ENCODE measurements around the gene PTCH1.
A peak's percentile ranks its signal among the peaks of the same experiment; 100 is the strongest.

The PTCH1 gene

DNA sequence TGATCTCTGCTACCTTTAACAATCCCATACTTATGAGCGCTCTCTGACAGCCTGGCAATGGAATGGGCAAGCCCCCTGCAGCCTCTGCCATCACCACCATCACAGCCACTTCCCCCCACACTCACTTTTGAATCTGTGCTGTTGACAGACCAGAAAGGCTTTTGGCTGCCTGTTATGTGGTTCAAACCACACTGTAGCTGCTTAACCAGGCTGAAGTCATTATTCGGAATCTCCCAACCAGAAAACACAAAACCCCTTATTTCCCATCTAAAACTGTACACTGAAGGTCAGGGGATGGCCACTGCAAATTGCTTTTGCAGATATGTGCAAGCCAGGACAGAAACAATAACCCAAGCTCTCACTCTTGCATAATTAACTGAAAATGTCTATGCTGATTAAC lies 35.8 kb downstream of the PTCH1 start:
- Histone ChIP-seq H3K4me3 (no peak overlapping the region), H3K27ac (no peak overlapping the region)

DNA sequence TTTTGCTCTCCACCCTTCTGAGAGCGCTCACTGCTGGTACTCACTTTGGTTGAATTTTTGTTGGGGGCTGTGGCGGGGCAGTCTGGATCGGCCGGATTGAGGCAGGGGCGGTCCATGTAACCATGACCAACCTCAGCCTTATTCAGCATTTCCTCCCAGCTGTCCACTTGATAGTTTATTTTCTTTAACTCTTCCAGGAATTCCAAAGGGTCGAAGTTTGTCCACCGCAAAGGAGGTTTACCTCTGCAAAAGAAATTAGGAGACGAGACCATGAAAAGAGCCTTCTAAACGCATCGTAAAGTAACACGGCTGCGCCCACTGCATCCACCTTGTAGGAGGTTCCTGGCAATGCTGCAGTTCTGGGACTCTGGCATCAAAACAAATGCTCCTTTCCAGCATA lies 36.4 kb downstream of the PTCH1 start:
- no peak overlapping the region for H3K27ac ChIP-seq

DNA sequence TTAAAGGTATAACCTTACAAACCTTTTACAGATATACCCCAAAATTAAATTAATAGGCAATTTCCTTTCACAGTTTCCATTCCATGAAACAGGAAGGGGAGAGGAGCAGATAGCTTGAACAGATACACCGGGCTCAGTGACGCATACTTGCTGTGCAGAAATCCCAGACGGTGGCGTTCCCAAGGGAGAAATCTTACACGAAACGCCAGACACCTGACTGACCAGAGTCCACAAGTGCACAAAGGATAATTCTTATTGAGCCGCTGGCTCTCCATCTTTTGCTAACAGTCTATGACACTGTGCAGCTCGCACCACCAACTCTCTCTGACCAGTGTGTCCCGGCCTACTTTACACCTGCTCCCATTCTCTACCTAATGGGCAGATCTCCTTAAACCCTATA lies 37.4 kb downstream of the PTCH1 start:
- H3K27ac ChIP-seq, result no peak overlapping the region
- H3K4me3 ChIP-seq, result no peak overlapping the region

More for the DNA sequence above, 36.4 kb downstream of the PTCH1 start:
- no peak overlapping the region for H3K4me3 ChIP-seq

DNA sequence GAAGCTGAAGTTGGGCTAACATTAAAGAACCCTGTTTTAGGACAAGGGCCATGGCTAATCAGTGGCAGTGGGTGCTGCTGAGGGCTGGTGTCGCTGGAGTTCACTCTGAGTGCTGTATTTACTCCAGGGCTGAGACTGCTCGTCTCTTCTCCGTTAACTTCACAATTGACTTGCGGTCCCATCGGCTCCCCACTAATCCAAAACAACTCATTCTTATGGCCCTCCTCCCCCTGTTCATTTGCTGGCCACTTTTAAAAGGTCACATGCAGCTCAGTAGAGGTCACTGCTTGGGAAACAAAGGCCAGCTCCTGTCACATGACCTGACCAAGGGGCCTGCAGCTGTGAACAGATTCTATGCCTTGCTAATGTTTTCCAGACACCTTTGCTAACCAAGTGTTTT lies 38.4 kb downstream of the PTCH1 start:
- H3K4me3 ChIP-seq, result no peak overlapping the region
- H3K27ac ChIP-seq, result no peak overlapping the region

DNA sequence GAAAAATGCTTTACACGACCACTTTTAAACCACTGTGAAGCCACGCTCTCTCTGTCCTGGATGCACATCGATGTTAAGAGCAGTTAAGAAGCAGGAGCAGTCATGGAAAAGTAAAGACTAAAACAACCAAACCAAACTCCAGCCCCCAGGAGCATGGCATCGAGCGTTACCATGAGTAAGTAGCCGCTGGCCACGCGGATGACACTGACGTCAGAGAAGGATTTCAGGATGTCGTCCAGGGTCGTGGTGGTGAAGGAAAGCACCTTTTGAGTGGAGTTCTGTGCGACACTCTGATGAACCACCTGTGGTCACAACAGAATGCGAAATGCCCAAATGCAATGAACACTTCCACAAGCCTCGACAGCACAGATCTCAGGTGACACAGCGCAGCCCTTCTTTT lies 38.9 kb downstream of the PTCH1 start:
- Histone ChIP-seq H3K4me3 (no peak overlapping the region), H3K27ac (no peak overlapping the region)

DNA sequence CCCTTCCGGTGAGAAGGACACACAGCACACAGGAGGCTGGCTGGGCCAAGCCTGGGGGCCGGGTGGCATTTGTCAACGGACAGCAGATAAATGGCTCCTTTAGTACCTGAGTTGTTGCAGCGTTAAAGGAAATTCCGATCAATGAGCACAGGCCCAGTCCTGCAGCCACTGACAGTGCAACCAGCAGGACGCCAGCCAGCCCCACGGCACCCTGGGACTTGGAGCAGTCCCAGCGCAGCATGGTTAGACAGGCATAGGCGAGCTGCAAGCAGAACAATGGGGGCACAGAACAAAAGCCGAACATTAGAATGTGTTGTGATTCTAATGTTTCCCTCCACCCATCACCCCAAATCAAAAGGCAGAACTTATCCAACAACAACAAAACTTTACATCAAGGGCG lies 39.3 kb downstream of the PTCH1 start:
- H3K4me3 ChIP-seq, result no peak overlapping the region
- H3K27ac ChIP-seq, result no peak overlapping the region

DNA sequence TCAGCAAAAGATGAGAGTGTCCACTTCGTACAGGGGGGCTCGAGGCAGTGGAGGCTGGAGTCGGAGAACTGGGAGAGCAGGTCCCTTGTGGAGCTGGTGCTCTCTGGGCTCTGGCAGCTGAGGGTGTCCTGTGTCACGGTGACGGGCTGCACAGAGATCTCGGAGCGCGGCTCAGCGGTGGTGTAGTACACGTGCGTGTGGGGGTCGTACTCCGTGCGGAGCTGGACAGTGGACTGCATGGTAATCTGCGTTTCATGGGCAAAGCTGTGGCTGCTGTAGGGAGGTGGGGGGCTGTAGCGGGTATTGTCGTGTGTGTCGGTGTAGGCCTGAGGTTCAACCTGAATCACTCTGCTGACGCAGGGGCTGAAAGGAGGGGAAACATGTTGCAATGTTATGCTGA lies 48.0 kb downstream of the PTCH1 start:
- Histone ChIP-seq H3K4me3 (no peak overlapping the region), H3K27ac (no peak overlapping the region)

DNA sequence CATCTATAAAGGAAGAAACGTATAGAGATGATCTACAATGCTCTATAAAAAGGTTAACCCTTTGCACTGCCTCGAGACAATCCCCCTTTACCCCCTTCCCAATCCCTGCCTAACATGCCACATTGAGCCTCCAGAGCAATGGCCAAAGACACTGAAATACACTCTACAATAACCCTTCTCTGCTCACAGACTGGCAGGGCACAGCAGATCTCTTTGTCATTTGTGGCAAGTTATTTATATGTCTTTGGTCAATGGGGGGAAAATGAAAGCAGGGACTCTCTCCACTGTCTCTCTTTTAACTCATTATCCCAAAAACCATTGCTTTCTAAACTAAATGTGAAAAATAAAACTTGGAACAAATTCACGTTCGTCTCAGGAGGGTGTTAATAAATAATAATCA lies 51.7 kb downstream of the PTCH1 start:
- Histone ChIP-seq H3K4me3 (no peak overlapping the region), H3K27ac (no peak overlapping the region)

DNA sequence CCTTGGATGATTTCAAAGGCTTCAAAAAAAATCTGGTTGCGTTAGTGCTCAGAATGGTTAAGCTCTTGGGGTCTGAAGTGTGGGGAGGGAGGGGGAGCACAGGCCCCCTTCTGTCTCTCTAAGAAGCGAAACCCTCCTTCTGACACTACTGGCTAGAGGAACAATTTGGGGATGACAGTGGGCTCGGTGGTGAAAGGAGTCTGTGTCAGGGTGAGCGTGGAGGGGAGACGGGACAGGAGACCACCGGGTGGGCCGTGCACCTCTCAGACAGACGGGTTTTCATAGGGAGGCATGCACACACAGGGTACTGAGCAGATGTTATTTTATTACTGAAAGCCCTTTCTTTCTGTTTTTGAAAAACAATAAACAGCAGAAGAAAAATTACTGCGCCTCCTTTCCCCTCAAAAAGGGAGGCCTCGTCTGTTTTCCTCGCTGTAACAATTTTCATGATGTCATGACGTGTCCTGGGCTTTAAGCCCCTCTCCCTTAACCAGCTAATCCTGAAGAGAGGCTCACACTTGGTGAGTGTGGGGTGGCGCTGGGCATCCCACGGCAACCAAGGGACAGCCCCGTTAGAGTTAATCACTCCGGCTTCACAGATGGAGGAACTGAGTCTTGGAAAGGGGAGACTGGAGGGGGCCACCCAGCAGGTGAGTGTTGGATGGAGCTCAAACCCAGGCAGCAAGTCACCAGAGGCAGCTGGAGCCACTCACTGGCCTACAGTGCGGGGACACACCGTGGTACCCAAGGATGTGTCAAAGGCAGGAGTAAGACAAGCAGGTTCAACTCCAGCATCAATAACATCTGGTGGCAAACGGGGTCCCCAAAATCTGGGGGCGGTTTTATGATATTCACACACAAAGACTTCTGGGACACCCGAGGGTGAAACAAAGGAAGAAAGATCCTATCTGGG lies 53.4 kb downstream of the PTCH1 start:
- Histone ChIP-seq H3K4me3 (peak overlapping the region in 5 of 7 experiments; percentile 10 to 25 (median 11)), H3K27ac (peak overlapping the region in 13 of 21 experiments; percentile 11 to 79 (median 49))

DNA sequence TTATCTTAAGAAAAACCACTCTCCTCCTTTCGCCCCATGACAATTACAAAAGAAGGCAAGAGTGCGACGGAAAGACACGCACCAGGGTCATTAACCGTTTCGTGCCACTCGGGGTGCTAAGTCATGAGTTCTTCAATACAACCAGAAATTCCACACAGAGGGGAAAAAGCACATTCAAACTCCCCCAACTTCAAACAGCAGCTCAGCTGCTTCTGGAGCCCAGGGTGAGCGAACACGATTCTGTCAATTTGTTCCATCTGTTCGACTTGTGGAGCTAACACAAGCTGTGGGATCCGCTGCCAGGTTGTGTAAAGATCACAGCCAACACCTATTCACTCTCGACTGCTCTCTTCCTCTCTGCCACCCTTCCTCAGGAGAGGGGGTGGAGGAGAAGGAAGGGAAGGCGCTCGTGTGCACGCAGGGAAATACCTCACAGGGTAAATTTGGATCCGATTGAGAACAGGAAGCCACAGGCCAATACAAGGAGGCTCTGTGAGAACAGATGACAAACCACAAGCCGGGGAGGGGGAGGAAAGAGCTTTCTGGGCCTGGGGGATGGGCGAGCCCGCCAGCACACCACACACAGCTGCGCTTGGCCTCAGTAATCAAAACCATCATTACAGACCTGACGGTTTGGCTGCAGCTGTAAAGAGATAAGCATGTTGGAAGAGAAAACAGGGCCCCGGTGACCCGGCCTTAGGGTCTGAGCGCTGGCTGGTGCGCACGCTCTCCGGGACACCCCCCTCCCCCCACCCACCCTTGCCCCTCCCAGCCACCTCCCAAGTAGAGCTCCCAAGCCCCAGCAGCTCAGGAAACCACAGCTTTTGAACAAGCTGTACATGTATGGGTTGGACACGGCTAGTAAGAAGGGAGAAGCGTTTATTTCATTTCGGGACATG lies 54.3 kb downstream of the PTCH1 start:
- peak overlapping the region in 6 of 7 experiments; percentile 10 to 25 (median 12) for H3K4me3 ChIP-seq
- H3K27ac ChIP-seq, result peak overlapping the region in 16 of 21 experiments; percentile 3 to 79 (median 40)

DNA sequence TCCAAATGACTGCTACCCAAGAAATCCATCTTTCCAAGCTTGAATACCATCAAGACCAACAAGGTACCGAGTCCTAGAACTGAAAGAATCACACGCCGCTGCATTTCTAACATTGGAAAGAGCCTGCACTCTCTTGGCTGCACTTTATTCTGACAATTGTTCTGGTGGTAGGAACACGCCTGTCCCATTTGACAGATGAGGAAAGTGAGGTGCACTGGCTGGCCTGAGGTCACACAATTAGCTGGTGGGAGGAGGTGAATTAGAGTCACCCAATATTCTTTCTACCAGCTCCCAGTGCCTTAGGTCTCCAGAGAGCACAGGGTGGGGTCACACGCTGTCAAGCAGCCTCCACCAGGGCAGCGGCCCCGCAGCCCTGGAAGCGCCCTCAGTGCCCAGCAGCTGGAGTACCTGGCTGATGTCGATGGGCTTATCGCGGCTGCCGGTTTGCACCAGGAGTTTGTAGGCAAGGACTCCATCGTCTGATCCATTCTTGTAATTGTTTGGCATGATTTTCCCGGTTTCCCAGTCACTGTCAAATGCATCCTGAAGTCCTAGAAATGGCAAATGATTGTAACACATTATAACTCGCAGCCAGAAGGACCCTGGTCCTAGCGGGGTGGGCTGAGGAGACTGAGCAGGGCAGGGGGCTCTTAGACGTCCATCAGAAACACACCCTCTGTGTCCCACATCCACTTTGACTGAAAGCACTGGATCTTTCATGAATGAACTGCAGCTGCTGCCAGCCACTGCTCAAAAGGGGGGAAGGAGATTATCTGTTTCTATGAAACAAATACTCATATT lies 55.1 kb downstream of the PTCH1 start:
- Histone ChIP-seq H3K4me3 (no peak overlapping the region), H3K27ac (peak overlapping the region in 5 of 21 experiments; percentile 23 to 79 (median 55))

DNA sequence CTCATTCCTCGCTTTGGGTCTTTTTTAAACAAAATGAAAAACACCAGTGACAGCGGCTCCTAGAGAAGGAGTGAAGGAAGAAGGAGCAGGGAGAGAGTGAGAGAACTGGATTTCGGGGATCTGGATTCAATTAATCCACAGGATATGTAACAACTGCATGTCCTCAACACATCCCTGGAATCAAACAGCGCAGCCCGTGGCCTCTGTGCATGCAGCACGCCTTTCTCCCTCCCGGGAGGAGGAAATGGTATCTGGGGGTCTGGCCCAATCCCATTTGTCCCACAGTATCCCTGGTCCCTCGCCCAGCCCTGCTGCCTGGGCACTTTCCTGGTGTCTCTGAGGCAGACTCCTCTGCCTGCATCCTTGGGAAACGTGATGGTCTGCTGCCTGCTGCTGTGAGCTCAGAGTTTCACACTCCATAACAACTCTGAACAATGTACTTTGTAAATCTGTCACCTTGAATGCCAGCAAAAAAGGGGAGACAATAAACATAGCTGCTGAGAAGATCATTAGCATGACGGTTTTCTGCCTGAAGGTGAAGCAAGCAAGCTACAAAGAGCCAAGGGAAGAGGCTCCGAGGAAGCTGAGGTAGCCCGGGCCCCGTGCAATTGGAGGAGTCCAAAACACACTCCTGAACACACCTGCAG lies 56.1 kb downstream of the PTCH1 start:
- Histone ChIP-seq H3K4me3 (no peak overlapping the region), H3K27ac (peak overlapping the region in 1 of 21 experiments; percentile 79)

DNA sequence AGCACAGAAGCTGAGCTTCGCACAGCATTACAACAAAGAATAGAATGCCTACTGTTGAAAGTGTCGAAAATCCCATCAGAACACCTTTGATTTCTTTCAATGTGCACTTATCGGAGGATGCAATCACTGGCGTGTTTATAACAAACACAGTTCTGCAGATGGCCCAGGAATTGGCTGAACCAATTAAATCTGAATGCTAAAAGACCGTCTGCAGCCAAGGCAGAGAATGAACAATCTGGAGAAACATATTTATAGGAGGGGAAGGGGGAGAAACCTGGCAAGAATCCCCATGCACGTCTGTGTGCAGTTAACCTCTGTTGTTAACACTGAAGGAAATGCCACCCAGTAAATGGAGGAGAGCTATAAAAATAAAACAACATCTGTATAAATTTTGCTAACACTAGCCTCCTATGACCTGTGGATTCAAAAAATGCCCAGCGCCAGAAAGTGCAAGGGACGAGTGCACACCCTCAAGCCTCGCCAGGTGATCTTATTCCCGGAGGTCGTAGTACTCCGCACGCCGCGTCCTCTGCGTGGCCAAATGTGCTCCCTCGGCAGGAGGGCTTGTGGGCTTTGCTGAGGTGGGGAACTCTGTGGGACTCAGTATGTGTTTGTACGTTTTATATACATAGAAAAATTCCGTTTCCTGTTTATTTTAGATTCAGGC lies 56.8 kb downstream of the PTCH1 start:
- peak overlapping the region in 2 of 21 experiments; percentile 39 to 73 for H3K27ac ChIP-seq

DNA sequence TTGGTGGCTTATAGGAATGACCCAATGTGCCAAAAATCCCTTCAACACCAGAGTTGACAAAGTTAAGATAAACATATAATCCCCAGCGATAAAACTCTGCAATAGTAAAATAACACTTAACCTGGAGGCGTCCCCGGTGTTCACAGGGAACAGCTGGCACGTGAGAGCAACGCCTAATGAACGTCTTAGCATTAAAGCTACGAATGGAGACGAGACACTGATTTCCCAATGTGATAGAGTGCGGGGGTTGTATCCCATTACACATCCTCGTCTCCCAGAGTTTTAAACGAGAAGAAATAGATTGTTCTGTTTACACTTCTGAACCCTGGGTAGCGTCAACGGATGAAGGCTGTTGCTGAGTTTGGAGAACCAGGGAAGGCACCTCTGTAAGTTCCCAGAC lies 57.6 kb downstream of the PTCH1 start:
- H3K27ac ChIP-seq, result peak overlapping the region in 2 of 21 experiments; percentile 39 to 73
- H3K4me3 ChIP-seq, result no peak overlapping the region

More for the DNA sequence above, 56.8 kb downstream of the PTCH1 start:
- no peak overlapping the region for H3K4me3 ChIP-seq

DNA sequence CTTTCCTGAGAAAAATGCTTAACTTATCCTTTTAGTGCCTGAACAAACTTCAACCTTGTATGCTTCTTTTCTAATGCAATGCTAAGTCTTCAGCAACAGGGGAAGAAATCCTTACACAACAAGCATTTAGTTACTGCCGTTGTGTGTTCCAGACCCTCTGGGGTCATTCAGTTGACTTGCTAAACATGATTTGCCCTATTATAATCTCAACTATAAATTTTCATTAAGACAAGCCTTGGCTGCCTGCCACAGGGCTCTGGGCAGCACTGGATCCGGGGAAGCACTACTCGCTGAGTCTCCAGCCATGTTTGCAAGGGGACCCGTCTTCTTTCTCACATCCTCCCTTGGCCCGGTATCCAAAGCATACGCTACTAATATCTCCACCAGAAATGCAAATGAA lies 58.1 kb downstream of the PTCH1 start:
- H3K27ac ChIP-seq, result peak overlapping the region in 1 of 21 experiments; percentile 73

DNA sequence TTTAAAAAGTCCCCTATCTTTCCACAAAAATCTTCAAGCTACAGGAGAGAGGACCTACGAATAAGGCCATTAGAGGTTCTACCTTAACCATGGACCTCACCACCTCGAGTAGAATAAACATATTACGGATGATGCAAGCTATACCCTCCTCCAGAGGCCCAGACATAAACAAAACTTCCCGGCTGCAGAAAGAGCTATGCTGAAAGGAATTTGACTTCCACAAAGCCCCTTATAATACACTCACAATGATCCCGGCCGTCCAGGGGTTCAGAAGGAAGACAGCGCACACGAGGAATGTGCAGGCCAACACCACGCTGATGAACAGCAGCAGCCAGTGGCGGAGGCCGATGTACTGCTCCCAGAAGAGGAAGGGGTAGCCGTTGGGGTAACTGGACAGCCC lies 59.0 kb downstream of the PTCH1 start:
- H3K4me3 ChIP-seq, result no peak overlapping the region
- peak overlapping the region in 1 of 21 experiments; percentile 73 for H3K27ac ChIP-seq

More for the DNA sequence above, 58.1 kb downstream of the PTCH1 start:
- no peak overlapping the region for H3K4me3 ChIP-seq

DNA sequence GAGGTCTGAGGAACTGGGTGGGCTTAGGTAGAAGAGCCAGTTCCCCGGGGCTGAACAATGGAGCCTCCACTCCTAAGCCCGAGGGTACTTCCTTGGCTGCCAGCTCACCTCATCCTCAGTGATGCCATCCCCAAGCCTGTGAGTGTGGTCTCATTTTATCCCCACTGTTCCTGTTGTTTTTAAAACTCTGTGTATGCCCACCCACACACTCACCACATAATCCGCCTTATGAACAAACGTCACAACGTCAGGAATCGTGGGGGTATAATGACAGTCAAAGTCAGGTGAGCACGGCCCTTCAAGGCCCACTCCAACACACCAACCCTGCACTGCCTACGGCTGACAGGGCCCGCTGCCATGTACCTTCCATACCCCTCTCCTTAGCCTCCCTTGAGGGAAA lies 61.1 kb downstream of the PTCH1 start:
- H3K27ac ChIP-seq, result peak overlapping the region in 1 of 21 experiments; percentile 46
- H3K4me3 ChIP-seq, result no peak overlapping the region

DNA sequence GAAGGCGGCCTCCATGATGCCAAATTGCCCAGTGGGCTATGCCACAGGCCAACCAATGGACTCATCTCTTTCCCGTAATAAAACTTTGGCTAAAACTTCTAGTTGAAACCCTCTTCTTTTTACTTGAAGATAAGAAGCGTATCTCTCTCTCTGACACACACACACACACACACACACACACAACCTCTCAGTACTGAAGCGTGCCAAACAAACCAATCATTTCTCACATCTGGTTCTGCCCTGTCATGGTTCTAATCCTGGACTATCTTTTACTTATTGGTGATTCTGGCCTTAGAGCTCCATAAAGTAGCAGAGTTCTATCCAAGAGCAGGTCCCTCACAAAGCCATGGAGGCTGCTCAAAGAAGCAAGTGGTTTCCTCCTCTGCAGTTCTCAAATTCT lies 64.6 kb downstream of the PTCH1 start:
- Histone ChIP-seq H3K4me3 (no peak overlapping the region), H3K27ac (no peak overlapping the region)

DNA sequence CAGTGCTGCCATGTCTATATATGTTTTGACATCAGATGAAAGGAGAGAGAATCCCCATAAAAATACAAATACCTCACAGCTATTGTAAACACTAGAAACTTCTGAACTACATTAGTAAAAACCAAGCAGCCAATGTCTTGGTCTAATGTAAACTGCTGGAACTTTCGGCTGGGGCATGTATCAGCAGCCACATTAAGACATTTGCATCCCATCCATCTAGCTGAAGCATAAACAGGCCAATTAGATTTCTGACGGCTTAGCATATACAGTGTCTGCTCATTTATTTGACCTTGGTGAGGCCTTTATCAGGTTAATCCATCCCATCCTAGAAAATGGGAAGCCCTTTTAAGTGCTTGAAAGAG lies 65.7 kb downstream of the PTCH1 start:
- H3K27ac ChIP-seq, result no peak overlapping the region
- H3K4me3 ChIP-seq, result no peak overlapping the region

Data from skin epidermis (tissue), 12 donors.